PC-9 (cell line): ENCODE data around the gene DDR2. TPM values are rescaled to one million over a fixed set of nuclear protein-coding genes. Genes with fewer than 3 reads are reported as not detected.

Source experiments
- BruUV-seq: library from RNA; stranded (reverse); fragments of 400-500 nt; replicated peaks from 2 replicates; lab custom pipeline; 2021; lab: Mats Ljungman, UMichigan
- CTCF ChIA-PET: fragments of 300-600 bp; sonication (Branson Sonifier 250); formaldehyde crosslinking; loops from one replicate; lab custom pipeline; 2022; ENCODE audit warnings: antibody characterized with exemption; lab: Charles Lee
- POLR2A ChIA-PET: fragments of 300-600 bp; sonication (Branson Sonifier 250); formaldehyde crosslinking; loops from one replicate; lab custom pipeline; 2022; ENCODE audit warnings: antibody characterized with exemption; ENCODE audit not compliant: unreplicated experiment; lab: Charles Lee
- DNase-seq, 2 experiments: peaks; one replicate each; pipeline versions ENCODE4 v3.0.0 to v3.0.0-alpha.2; 2015 to 2022; ENCODE audit warnings: mixed read lengths in 1 of 2
- H2AFZ ChIP-seq: fragments of 200-600 bp; sonication (generic); 2 replicates; pipeline ENCODE4 v1.8.1; 2017; ENCODE audit warnings: antibody characterized with exemption
- H3F3A ChIP-seq: fragments of 200-600 bp; sonication (generic); 2 replicates; pipeline ENCODE4 v1.8.1; 2017; ENCODE audit warnings: antibody characterized with exemption, mild to moderate bottlenecking, low read depth; ENCODE audit not compliant: insufficient read depth
- H3K27ac ChIP-seq: fragments of 200-600 bp; sonication (generic); 2 replicates; pipeline ENCODE4 v1.6.1; 2016; ENCODE audit warnings: mixed run types
- H3K27me3 ChIP-seq: fragments of 200-600 bp; sonication (generic); 2 replicates; pipeline ENCODE4 v1.6.1; 2016; ENCODE audit warnings: low read depth, mixed run types; ENCODE audit not compliant: insufficient read depth
- H3K36me3 ChIP-seq: fragments of 200-600 bp; sonication (generic); 2 replicates; pipeline ENCODE4 v1.6.1; 2016; ENCODE audit warnings: low read depth, mixed run types
- H3K4me1 ChIP-seq: fragments of 200-600 bp; sonication (generic); replicated peaks from 2 replicates; pipeline ENCODE4 v1.6.1; 2016; ENCODE audit warnings: mixed run types; ENCODE audit not compliant: insufficient read depth
- H3K4me2 ChIP-seq: fragments of 200-600 bp; sonication (generic); 2 replicates; pipeline ENCODE4 v1.6.1; 2017; ENCODE audit warnings: mixed run types
- H3K4me3 ChIP-seq: fragments of 200-600 bp; sonication (generic); 2 replicates; pipeline ENCODE4 v1.6.1; 2016; ENCODE audit warnings: mixed run types
- H3K79me2 ChIP-seq: fragments of 200-600 bp; sonication (generic); 2 replicates; pipeline ENCODE4 v1.6.1; 2017; ENCODE audit warnings: low read depth, mixed run types
- H3K9me2 ChIP-seq: fragments of 200-600 bp; sonication (generic); 2 replicates; pipeline ENCODE4 v1.8.1; 2017; ENCODE audit warnings: mild to moderate bottlenecking; ENCODE audit not compliant: insufficient read depth
- H3K9me3 ChIP-seq: fragments of 200-600 bp; sonication (generic); 2 replicates; pipeline ENCODE4 v1.8.1; 2016; ENCODE audit warnings: low read depth; ENCODE audit not compliant: insufficient read depth
- H4K20me1 ChIP-seq: fragments of 200-600 bp; sonication (generic); 2 replicates; pipeline ENCODE4 v1.8.1; 2017; ENCODE audit not compliant: insufficient read depth
- EZH2 ChIP-seq: fragments of 200-600 bp; sonication (generic); IDR thresholded peaks from 2 replicates; pipeline ENCODE4 v1.8.0; 2017; ENCODE audit warnings: antibody characterized with exemption, low read depth
- intact Hi-C: fragments of 100-400 bp; cut with micrococcal nuclease; formaldehyde crosslinking; loops from one replicate; pipeline ENCODE4 v1.10.0; 2022; ENCODE audit not compliant: unreplicated experiment
- total RNA-seq: library from RNA; stranded (reverse); gene quantifications from 2 replicates; pipeline ENCODE4 v1.2.3, GENCODE V29; 2021
- TF ChIP-seq, protein P1 (sequence below): fragments of 200-600 bp; sonication (generic); conservative IDR thresholded peaks from 2 replicates; pipeline ENCODE4 v1.6.1; 2017; ENCODE audit warnings: mixed run types, antibody characterized with exemption, mild to moderate bottlenecking, moderate library complexity

Gene DDR2
- total RNA-seq, 1 experiment from 2014 or later = 0.35 TPM

DNA sequence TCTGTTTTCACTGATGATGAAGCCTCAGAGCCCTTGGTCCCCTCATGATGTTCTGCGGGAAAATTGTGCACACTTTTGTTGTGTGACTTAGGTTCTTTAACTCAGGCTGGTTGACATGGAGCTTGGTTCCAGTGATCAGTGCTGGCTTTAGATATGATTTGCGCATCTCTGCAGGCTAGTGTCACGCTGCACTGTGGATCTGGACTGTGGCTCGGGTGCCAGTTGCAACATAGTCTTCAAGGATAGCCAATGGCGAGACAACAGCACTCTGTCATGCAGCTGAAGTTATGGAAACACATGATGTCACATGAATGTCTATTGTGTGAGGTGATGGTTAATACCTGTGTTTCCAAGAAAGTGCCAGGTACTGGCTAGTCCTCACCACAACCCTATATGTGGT is 56.7 kb downstream of the DDR2 start:
- intact Hi-C loops = no loop called here
- ChIA-PET CTCF (no interaction called here), POLR2A (no interaction called here)
- Histone ChIP-seq H4K20me1 (no peaks in the 10 kb centered on the region), H3K4me2 (no peak overlapping the region), H2AFZ (no peak overlapping the region), H3K4me3 (no peak overlapping the region), H3K27ac (no peak overlapping the region), H3K9me2 (no peaks in the 10 kb centered on the region), H3F3A (peaks cover 6% of the 10 kb centered on the region; the same call in 1 of the 2 replicates), H3K27me3 (no peaks in the 10 kb centered on the region), H3K36me3 (no peaks in the 10 kb centered on the region), H3K9me3 (no peaks in the 10 kb centered on the region), H3K79me2 (no peaks in the 10 kb centered on the region), H3K4me1 (no peaks in the 10 kb centered on the region; the same call in none of the 2 replicates)
- no peak for DNase-seq
- TF ChIP-seq, protein P1, sequence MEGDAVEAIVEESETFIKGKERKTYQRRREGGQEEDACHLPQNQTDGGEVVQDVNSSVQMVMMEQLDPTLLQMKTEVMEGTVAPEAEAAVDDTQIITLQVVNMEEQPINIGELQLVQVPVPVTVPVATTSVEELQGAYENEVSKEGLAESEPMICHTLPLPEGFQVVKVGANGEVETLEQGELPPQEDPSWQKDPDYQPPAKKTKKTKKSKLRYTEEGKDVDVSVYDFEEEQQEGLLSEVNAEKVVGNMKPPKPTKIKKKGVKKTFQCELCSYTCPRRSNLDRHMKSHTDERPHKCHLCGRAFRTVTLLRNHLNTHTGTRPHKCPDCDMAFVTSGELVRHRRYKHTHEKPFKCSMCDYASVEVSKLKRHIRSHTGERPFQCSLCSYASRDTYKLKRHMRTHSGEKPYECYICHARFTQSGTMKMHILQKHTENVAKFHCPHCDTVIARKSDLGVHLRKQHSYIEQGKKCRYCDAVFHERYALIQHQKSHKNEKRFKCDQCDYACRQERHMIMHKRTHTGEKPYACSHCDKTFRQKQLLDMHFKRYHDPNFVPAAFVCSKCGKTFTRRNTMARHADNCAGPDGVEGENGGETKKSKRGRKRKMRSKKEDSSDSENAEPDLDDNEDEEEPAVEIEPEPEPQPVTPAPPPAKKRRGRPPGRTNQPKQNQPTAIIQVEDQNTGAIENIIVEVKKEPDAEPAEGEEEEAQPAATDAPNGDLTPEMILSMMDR = no peak
- TF ChIP-seq EZH2 = no peak
- BruUV-seq = no TSS peak

DNA sequence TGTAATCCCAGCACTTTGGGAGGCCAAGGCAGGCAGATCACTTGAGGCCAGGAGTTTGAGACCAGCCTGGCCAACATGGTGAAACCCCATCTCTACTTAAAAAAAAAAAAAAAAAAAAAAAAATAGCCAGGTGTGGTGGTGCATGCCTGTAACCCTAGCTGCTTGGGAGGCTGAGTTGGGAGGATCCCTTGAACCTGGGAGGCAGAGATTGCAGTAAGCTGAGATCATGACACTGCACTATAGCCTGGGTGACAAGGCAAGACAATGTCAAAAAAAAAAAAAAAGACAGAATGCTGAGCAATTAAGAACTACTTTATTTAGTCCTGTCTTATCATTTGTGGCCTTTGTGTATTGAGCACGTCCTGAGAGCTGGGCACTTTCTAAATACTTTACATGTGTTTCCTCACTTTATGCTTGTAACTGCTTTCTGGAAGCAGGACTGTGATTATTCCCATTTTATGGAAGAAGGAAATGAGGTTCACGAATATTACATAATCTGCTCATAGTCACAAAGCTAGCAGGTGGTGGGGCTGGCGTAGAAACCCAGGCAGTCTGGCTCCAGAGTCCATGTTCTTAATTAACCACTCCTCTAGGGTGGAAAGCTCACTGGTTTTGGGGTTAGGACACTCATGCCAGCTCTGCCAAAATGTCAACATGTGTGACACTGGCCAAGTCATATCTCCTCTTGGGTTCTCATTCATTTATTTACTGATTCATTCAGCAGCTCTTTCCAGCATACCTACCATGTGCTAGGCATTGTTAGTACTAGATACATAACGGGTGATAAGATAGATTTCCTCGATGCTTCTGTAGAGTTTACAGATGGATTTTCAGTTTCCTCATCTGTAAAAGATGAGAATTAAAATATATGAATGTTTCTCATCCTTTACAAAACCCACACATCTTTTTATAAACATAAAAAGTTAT is 57.7 kb downstream of the DDR2 start:
- Histone ChIP-seq H2AFZ (no peak overlapping the region), H3K9me2 (no peaks in the 10 kb centered on the region), H3K27ac (no peak overlapping the region), H4K20me1 (no peaks in the 10 kb centered on the region), H3K79me2 (no peaks in the 10 kb centered on the region), H3K27me3 (no peaks in the 10 kb centered on the region), H3K4me3 (no peak overlapping the region), H3K4me1 (no peaks in the 10 kb centered on the region; the same call in none of the 2 replicates), H3K9me3 (no peaks in the 10 kb centered on the region), H3K36me3 (no peaks in the 10 kb centered on the region), H3K4me2 (peak overlapping the region; percentile 23; the same call in 1 of the 2 replicates), H3F3A (peaks cover 6% of the 10 kb centered on the region; the same call in 1 of the 2 replicates)
- no peak for DNase-seq
- intact Hi-C loops = no loop called here
- no TSS peak for BruUV-seq
- ChIA-PET POLR2A (interaction anchor here (0.6 kb wide), 1 partner anchor 73 kb away, joined by 3 read pairs; no protein-coding TSS in a partner anchor), CTCF (interaction anchor here (0.6 kb wide), 3 partner anchors 13 to 1690 kb away, joined by 7 to 9 read pairs (median 7); no protein-coding TSS in a partner anchor)
- TF ChIP-seq EZH2 = no peak
- TF ChIP-seq, protein P1 = no peak

- Histone ChIP-seq H3F3A (peaks cover 6% of the 10 kb centered on the region; the same call in 1 of the 2 replicates), H2AFZ (no peak overlapping the region), H3K9me2 (no peaks in the 10 kb centered on the region), H3K36me3 (no peaks in the 10 kb centered on the region), H3K4me1 (peaks cover 4% of the 10 kb centered on the region), H4K20me1 (no peaks in the 10 kb centered on the region), H3K9me3 (no peaks in the 10 kb centered on the region), H3K4me3 (no peak overlapping the region), H3K27me3 (no peaks in the 10 kb centered on the region), H3K4me2 (peak overlapping the region; percentile 23; the same call in 1 of the 2 replicates), H3K27ac (no peak overlapping the region), H3K79me2 (no peaks in the 10 kb centered on the region)
- TF ChIP-seq EZH2 = no peak
- TF ChIP-seq, protein P1 = no peak
- ChIA-PET POLR2A (interaction anchor here (0.6 kb wide), 1 partner anchor 74 kb away, joined by 3 read pairs; no protein-coding TSS in a partner anchor), CTCF (interaction anchor here (0.6 kb wide), 1 partner anchor 48 kb away, joined by 7 read pairs; no protein-coding TSS in a partner anchor)
- peak; percentile 59 to 88 for DNase-seq
- intact Hi-C loops = no loop called here
- BruUV-seq = no TSS peak
Measured at GRCh38 chr1:162690672-162691434, 58.6 kb downstream of the DDR2 start.
